Amniotic stem cell (primary cell): ENCODE results near the gene MYH9.
"Not testable (repeated sequence)": the region's sequence is repeated elsewhere in the genome, so short reads cannot be mapped to it uniquely, and the experiment has no call there.

Experiments used
- DNase-seq: peaks from one replicate; lab custom pipeline; 2025; lab: John Stamatoyannopoulos, UW

Gene MYH9

GRCh38 chr22:36291831-36292740 is 95.7 kb downstream of the MYH9 start:
- DNase-seq, result no peak

DNA sequence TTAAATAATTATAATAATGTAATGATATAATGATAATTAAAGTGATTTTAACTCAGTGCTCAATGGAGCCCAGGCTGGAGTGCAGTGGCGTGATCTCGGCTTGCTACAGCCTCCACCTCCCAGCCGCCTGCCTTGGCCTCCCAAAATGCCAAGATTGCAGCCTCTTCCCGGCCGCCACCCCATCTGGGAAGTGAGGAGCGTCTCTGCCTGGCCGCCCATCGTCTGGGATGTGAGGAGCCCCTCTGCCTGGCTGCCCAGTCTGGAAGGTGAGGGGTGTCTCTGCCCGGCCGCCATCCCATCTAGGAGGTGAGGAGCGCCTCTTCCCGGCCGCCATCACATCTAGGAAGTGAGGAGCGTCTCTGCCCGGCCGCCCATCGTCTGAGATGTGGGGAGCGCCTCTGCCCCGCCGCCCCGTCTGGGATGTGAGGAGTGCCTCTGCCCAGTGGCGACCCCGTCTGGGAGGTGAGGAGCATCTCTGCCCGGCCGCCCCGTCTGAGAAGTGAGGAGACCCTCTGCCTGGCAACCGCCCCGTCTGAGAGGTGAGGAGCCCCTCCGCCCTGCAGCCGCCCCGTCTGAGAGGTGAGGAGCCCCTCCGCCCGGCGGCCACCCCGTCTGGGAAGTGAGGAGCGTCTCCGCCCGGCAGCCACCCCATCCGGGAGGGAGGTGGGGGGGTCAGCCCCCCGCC is 97.2 kb downstream of the MYH9 start:
- DNase-seq, result not testable (repeated sequence)

DNA sequence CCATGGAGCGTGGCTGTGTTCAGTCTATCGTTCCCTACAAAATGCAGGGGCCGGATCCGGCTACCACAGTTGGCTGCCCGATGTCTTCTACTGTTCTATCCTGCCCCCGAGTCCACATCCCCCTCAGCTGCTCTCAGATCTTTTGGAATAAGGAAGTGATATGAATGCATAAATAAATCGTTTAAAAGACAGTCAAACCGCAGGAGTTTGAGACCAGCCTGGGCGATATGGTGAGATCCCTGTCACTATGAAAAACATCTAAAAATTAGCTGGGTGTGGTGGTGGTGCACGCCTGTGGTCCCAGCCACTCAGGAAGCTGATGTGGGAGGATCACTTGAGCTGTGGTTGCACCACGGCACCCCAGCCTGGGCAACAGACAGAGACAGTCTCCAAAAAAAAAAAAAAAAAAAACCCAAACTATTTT is 97.8 kb downstream of the MYH9 start:
- not testable (repeated sequence) for DNase-seq

GRCh38 chr22:36289406-36289870 is 98.3 kb downstream of the MYH9 start:
- no peak for DNase-seq

- no peak for DNase-seq
Measured at GRCh38 chr22:36288571-36289405, 99.0 kb downstream of the MYH9 start.

DNA sequence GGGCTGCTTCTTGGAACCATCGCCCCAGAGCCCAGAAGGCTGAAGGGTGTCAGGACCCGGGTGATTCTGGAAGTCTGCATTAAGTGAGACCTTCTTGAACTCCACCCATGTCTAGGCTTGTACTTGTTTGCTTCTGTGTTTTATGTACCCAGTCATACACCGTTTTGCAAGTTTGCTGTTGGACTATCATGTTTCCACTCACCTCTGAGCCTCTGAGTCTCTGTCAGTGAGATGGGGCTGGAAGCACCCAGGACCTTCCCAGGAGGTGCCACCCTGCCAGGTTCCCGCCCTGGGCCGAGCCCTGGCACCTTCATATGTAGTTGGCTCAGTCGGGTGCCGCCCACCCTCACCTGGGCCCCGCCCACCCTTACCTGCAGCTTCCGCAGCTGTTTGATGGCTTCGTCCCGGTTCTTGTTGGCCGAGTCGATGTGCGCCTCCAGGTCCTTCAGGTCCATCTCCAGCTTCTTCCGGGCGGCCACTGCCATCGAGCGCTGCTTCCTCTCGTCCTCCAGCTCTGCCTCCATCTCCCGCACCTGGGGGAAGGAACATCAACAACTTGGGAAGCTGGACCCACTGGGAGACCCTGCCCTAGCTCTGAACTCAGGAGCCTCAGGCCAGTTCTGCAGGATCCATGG is 99.8 kb downstream of the MYH9 start:
- no peak for DNase-seq

- peak; percentile 35 for DNase-seq
Measured at GRCh38 chr22:36286096-36286957, 101.4 kb downstream of the MYH9 start.

DNA sequence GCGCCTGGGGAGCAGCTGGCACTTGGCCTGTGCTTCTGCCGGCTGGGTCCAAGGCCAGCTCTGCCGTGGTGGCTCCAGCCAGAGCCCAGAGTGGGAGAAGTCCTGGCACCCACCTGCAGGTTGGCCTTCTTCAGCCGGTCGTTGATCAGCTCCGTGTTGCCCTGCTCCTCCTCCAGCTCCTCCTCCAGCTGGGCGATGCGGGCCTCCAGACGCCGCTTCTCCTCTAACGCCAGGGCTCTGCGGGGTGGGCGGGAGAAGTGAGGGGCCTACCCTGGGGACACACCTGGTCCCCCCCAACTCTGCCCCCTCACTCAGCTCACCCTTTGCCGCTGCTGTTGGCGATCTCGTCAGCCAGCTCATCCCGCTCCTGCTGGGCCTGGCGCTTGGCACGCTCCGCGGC is 102.2 kb downstream of the MYH9 start:
- DNase-seq, result no peak

DNA sequence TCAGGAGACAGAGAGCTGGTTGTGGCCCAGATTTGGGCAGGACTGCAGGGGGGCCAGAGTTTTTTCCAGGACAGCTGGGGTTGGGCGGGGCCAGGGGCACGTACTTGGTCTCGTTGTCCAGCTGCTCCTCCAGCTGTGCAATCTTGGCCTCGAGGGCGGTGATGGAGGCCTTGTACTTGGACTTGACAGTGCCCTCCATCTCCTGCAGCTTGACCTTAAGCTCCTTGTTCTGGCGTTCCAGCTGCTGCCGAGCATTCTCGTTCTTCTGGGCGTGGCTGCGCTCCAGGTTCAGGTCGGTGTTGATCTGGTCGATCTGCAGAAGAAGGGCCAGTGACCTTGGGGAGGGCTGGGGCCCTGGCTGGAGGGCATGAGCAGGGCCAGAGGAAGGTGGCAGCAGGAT is 102.8 kb downstream of the MYH9 start:
- no peak for DNase-seq

DNA sequence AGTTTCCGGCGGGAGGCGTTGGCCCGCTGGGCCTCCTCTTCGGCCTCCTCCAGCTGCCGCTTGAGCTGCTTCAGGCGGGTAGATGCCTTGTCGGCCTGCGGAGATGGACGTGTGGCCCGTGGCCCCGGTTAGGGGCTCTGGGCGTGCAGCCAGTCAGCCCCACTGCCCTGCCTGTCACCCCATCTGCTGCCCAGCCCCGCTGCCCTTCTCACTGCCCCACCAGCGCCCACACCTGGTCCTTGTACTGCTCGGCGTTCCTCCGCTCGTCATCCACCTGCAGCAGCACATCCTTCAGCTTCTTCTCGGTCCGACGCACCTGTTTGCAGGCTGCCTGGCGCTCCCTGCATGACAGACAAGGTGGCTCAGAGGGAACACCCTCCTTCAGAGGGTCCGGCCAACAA is 103.6 kb downstream of the MYH9 start:
- no peak for DNase-seq

DNA sequence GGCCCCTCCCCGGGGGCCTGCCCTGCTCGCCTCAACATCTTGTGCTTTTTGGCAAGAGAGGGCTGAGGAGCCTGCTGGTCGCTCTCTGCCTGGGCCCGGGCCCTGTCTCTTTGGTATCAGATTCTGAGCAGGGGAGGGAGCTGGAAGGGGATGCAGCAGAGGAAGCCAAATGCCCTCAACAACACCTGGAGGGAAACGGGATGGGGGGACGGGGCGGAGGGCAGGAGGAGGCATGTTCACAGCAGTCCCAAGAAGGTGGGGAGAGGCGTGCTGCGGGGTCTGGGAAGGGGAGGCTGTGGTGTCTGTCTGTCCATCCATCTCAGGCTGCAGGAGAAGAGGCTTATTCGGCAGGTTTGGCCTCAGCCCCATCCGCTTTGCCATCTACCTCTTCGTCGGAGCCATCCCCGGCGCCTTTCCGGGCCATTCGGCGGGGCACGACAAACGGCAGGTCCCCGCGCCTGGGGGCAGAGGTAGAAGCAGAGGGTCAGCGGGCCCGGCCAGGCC is 105.4 kb downstream of the MYH9 start:
- no peak for DNase-seq

DNA sequence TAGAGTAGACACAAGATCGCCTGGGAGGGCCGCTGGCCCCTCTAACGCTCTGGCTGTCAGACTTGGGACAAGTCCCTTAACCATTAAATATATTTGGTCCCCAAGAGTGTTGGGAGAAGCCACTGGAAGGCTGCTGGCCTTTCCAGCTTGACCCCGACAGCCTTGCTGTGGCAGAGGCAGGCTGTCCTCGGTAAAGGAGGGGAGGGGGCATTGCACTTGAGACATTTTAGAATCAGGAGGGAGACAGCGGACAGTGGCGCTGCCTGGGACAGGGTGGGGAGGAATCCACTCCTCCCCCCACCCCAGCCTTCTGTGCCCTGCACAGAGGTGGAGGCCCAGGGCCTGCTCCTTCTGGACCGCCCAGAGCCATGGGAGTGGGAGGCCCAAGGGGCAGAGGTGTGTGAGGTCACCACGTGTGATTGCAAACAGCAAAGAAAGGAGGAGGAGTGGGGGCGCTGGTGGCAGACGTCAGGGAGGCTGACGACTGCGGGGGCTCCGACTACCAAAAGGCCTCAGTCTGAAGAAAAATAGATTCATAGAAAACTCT is 105.9 kb downstream of the MYH9 start:
- no peak for DNase-seq

GRCh38 chr22:36280379-36280778 is 107.4 kb downstream of the MYH9 start:
- no peak for DNase-seq

- DNase-seq, result no peak
Measured at GRCh38 chr22:36279219-36279666, 108.5 kb downstream of the MYH9 start.

DNA sequence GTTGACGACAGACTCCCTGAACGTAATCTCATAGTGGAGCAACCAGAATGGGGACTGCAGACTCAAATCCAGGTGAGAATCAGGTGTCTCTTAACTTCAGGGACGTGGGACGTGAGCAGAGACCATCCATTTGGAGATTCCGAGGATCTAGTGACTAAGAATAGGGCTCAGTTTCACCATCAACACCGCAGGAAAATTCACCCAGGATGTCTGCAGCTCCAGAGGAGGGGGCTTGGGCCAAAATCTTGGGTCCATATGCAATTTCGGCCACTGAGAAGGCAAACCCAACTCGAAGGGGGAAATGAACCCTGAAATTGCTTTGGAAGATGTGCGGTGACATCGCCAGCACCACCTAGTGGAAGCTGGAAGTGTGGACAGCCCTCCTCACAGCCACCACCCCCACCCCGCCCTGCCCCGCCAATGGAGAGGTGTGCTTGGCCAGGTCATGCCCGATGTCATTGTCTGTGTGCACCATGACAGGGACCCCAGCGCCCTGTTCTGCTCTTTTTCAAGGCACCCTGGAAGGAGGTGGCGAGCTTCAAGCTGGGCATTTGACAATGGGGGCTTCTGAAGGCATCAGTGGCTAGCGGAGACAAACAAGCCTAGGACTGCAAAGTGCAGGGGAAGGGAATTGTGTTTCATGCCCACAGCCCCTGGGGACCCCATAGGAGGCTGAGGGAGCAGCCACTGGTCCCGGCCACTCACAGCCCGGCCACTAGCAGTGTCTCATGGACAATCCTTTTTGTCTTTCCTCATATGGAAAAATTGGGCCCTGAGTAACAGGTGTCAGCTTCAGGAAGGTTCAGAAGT is 110.1 kb downstream of the MYH9 start:
- DNase-seq, result no peak

DNA sequence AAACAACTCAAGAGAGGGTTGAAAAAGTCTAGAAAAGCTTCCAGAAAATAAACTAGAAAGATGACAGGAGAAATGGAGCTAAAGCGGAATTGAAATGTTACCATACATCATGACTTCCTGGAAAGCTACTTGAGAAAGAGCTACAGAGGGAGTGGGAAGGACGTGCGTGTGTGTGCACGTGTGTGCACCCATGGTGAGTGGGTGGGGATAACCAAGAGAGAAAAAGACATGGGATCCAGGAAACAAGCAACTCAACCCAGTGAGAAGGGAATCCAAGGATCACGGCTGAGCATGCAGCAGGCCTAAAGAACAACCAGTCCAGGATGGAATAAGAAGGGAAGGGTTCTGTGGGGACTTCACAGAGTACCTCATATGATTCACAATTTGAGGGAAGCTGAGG is 113.2 kb downstream of the MYH9 start:
- DNase-seq, result no peak

- DNase-seq, result not testable (repeated sequence)
Measured at GRCh38 chr22:36271951-36272350, 115.8 kb downstream of the MYH9 start.

- not testable (repeated sequence) for DNase-seq
Measured at GRCh38 chr22:36271231-36271630, 116.5 kb downstream of the MYH9 start.

DNA sequence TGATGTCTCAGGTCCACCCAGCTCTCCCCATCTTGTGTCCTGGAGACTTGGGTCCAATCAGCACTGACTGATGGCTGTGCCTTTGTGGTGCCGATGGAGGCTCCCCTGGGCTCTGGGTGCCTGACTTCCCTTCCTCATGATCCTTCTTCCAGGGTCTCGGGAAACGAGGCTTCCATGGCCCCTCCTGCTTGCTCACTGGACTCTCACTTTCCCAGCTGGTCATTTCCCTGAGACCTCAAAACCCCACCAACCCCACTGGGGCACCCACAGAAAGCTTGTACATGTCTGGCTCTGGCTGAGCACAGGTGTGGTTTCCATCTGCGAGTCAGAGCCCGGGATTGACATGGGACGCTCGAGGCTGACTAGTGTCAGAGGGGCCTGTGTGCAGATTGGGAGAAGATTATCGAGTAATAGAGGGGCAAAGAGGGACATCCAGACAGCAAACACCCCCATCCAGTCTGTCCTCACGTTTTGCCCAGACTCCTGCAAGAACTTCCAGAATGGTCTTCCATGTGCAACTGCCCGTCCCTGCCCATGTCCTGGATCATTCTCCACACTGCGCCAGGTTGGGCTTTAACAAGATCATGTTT is 119.8 kb downstream of the MYH9 start:
- DNase-seq, result no peak
